Left renal pelvis (tissue), 4 donors: ENCODE results near the gene HIGD2A. TPM values are rescaled to one million over a fixed set of nuclear protein-coding genes. Genes with fewer than 3 reads are reported as not detected.

Experiments
- DNase-seq, 4 donors: peaks; one replicate each; pipeline ENCODE4 v3.0.0-alpha.2; 2013; ENCODE audit warnings: low read depth in 4 of 4, low spot score in 3 of 4
- polyA plus RNA-seq, 4 donors: library from polyadenylated mRNA; unstranded; fragments of 120-200 nt; gene quantifications; one replicate each; pipeline ENCODE4 v1.2.1, GENCODE V29; 2013; ENCODE audit not compliant: insufficient read length in 4 of 4

The HIGD2A gene
- polyA plus RNA-seq, 4 donors: 70.6 to 126 (median 102) TPM

DNA sequence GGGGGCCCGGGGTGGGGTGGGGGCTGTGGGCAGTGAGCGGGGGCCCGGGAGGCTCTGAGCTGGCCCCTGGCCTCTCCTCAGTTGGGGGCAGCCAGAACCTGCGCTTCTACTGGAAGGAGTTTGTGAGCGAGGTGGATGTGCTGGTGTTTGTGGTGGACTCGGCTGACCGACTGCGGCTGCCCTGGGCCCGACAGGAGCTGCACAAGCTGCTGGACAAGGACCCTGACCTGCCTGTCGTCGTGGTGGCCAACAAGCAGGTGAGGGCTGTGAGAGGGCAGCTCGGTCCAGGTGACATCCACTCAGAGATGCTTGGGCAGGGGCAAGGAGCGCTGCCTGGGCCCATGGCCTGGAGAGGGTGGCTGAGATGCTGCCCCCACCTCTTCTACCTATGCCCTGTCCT is 19.8 kb upstream of the HIGD2A start:
- DNase-seq: no peak

- DNase-seq: no peak
These were observed 18.4 kb upstream of the HIGD2A start for GRCh38 chr5:176369934-176370711.

DNA sequence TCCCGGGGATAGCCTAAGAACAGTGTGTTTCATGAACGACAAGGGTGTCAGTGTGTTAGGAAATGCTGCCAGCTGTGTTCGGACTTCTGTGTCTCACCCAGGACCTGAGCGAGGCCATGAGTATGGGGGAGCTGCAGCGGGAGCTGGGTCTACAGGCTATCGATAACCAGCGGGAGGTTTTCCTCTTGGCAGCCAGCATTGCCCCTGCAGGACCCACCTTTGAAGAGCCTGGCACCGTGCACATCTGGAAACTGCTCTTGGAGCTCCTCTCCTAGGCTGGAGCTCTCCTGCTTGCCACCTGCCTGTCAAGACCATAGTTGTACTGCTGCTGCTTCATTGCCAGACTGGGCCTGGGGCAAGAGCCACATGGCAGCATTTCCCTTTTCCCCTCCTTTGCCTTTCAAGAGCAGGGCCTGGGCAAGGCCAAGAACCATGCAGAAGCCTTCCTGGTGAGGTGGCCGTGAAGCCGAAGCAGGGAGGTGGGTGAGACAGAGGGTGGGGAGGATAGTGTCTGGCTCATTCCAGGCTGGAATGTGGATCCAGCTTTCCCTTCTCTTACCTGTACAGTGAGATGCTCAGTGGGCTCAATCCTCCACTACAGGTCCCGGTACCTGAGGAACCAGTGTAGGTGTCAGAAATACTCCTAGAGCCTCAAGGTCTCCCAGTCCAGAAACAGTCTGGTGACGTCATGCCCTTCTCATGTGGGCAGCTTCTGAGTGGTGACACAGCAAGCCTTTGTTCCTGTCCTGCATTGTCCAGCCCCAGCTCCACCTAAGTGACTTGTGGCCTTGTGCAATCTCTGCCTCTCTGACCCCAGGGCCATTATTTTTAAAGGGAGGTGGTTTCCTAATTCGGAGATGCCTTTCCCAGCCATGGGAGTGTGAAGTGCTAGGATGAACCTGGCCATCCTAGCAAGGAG is 16.7 kb upstream of the HIGD2A start:
- no peak for DNase-seq

DNA sequence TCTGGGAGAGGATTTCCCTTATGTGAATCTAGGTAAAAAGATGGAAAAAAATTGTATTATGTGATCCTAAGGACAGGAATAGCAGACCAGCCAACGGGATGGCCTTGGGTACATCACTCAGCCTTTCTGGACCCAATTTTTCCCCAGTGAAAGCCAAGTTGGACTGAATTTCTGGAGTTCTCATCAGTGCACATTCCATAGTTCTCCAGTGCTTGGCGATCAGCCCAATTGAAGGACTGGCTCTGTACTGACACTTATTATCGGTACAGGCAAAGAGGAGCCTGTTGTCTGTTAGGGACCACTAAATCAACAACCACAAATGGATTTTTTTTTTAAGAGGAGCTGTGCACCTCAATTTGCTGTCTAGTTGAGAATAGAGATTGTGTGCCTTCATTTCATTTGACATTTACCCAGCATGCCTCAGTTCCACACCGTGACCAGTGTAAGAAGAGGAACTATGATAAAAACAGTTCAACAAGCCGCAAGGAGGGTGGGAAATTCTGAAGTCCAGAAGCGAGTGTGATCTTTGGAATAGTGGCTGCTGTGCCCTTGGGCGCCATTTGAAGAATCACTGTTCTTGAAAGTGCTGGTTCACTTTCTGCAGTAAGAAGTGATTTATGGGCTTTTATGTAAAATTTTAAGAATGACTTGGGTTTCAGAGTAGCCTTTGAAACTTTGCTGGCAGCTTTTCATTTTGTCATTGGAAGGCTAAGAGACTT is 15.3 kb upstream of the HIGD2A start:
- no peak for DNase-seq

DNA sequence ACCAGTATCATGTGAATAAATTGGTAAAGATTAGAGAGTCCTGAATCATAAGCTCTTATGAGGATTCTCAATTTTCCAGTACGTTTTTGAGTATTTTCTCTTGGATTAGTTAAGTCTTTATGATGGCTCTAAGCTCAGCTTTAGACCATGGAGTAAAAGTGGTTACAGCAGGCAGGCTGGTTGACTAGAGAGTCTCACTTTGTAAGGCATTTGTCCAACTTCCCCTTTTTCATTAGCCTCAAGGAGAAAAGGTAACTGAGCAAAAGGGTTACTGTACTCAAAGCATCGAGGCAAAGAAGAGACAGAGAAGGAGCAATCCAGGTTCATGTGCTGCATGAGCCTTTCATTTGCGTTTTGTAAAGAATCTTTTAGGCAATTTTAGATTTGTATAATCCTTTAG is 8.7 kb upstream of the HIGD2A start:
- no peak for DNase-seq

- DNase-seq: no peak
These were observed 7.1 kb upstream of the HIGD2A start for GRCh38 chr5:176381423-176381822.

GRCh38 chr5:176381979-176382378 is 6.6 kb upstream of the HIGD2A start:
- DNase-seq: no peak

DNA sequence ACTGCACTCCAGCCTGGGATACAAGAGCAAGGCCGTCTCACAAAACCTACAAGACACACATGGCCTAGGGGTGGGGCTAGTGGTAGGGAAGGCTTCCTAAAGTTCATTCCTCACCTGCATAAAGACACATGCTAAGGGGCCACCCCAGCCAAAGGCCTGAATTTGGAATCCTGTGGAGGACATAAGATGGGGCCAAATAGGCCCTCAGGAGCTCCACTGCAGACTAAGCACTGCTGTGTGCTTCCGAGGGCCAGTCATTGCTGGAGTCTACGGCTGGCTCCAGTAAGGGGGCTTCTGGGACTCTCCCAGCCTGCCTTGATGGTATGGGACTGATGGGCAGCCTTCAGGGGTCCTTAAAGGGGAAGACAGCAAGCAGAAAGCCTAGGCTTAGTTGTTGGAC is 5.8 kb upstream of the HIGD2A start:
- DNase-seq: no peak

- DNase-seq: no peak
These were observed 5.2 kb upstream of the HIGD2A start for GRCh38 chr5:176383248-176383905.

- DNase-seq: no peak
These were observed 4.6 kb upstream of the HIGD2A start for GRCh38 chr5:176383961-176384360.

DNA sequence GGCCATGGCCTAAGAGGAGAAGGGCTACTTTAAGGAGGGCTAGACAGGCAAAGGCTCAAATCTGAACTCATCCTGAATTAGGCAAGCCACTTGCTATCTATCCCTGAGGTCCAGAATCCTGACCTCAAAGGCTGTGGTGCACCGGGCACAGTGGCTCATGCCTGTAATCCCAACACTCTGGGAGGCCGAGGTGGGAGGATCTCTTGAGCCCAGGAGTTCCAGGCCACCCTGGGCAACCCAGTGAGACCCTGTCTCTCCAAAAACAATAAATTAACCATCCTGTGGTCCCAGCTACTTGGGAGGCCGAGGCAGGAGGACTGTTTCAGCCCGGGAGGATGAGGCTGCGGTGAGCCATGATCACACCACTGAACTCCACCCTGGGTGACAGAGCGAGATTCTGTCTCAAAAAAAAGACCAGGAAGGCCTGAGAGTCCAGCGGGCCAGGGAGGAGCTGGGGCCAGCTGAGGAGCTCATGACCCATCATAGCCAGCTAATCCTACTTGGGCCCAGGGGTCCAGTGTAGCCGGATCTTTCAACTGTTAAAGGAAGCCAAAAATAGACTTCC is 4.1 kb upstream of the HIGD2A start:
- no peak for DNase-seq

DNA sequence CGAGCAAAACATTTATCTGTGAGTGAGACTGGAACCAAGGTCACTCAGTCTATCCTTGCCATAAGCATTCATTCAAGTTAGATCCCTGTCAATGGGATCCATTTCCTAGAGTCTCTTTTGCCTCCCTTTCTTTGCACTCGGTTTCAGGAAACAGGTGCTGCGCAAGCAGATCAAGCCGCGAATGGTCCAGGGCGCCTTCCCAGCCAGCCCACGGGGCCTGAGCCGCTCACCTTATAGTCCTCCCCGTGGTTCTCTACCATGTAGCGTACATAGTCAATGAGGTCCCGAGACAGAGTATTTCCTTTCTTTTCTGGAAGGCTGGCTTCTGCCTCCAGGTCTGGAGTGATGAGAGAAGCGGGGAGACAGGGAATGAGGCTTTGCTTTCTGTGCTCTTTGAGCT is 3.6 kb upstream of the HIGD2A start:
- no peak for DNase-seq

- no peak for DNase-seq
These were observed 2.1 kb upstream of the HIGD2A start for GRCh38 chr5:176386491-176386890.

DNA sequence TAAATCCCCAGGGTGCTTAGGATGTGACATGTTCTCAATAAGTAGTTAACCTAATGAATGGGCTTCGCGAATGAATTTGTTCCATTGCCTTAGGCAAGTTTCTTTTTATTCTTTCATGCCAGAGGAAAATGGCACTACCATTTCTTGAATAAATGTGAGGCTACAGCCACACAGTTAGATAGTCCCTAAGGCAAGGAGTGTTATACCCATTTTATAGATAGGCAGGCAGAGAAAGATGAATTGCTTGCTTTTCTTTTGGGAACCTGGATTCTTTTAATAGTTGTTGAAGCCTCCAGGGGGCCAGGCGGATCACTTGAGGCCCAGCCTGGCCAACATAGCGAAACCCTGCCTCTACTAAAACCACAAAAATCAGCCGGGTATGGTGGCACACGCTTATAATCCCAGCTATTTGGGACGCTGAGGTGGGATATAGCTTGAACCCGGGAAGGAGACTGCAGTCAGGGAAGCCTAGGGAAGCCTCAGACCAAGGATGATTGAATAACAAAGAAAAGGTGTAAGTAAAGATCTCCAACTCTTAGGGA is 1.1 kb upstream of the HIGD2A start:
- no peak for DNase-seq

- DNase-seq: no peak
These were observed 528 bp upstream of the HIGD2A start for GRCh38 chr5:176388003-176388443.

- no peak for DNase-seq
These were observed 878 bp downstream of the HIGD2A start for GRCh38 chr5:176389135-176390123.

DNA sequence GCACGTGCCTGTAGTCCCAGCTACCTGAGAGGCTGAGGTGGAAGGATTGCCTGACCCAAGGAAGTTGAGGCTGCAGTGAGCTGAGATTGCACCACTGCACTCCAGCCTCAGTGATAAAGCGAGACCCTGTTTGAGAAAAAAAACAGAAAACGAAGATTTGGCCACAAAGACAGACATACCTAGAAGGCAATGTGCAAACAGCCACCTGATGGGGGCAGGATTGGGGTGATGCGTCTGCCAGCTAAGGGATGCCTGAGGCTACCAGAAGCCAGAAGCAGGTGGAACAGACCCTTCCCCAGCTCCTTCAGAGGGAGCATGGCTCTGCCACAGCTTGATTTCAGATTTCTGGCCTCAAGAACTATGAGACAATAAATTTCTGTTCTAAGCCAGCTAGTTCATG is 2.9 kb downstream of the HIGD2A start:
- no peak for DNase-seq

GRCh38 chr5:176391999-176392398 is 3.4 kb downstream of the HIGD2A start:
- DNase-seq: no peak

DNA sequence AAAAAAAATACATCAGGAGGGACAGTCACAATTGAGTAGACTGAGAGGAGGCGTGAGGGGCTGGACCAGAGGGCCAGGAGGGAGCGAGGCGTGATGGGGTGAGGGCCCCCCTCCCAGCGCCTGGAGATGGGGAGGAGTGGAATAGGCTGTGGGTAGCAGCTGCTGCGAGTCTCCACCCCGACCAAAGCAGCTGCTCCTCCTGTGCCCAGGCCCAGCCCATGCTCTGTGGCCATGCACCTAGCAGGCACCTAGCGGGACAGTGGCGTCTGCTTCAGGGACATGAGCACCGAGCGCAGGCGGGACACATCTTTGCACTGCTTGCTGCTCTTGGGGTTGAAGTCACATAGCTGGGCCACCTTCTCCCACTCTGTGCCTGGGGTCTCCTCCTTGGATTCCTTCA is 4.0 kb downstream of the HIGD2A start:
- no peak for DNase-seq
